NCI-H146 (cell line): ENCODE data around the gene GTF3C4.

Experiments used
- DNase-seq: peaks from one replicate; lab custom pipeline; 2025; lab: John Stamatoyannopoulos, UW

The GTF3C4 gene

DNA sequence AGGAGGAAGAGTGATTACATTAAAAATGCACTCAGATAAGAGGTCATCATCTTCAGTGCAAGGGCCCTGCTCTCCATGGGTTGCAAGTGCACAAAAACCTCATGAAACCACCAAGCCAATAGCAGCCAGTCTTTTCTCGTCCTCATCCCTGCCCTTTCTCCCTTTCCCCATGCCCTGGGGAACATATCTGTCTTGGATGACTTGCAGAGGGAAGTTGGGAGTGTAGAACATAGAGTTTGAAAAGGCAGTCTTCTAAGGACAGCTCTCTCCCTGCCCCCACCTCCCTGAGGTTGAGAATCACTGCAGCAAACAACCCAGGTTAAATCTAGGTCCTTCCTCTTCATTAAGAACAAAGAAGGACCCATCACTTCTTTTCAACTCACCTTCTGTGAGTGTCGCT, 22.5 kb upstream of the GTF3C4 start:
- no peak for DNase-seq

DNA sequence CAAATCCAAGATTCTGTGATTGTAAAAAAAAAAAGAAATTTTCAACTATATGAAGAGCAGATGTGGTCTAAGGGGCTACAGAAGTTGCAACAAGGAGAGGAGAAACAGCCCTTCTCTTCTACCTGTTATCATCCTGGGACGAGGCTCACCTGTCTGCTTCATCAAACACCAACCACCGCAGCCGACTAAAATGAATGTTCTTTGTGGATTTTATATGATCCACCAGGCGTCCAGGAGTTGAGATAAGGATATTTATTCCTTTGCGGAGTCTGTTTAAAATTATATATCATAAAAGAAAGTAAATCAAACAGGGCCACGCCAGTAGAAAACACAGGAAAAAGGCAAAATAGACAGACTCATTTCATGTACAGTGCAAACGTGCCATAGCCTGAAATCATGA, 22.0 kb upstream of the GTF3C4 start:
- no peak for DNase-seq

DNA sequence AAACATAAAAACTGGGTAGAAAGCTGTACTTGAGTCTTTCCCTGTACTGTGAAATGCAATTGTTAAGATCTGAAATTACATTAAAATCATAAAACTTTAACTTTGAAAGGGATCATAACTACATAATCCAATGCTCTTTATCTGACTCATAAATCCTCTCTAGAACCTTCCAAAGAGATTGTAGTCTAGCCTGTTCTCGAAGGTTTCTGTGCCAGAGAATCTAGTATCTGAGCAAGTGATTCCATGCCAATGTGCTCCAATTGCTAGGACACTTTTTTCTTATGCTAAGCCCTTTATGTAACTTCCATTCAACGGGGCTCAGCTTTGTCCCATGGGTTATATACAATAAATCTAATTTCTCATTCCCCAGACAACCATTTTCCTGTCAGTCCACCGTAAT, 21.6 kb upstream of the GTF3C4 start:
- DNase-seq, result no peak

DNA sequence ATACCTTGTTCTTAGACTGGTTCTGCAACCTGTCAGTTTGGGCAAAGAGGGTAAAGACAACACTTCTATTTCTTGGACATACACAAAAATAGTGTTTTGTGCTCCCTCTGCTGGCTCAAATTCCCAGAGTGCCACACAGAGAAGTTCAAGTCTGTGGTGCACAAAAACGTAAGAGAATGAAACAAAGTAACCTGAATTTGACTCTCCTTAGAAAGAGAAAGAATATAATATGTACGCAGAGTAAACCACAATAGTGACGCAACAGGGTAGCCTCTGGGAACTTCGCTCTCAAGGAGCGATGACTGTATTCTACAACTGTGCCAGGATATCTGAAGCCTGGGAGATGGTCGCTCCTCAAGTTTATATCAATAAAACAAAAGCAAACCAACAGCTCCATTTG, 19.0 kb upstream of the GTF3C4 start:
- no peak for DNase-seq

DNA sequence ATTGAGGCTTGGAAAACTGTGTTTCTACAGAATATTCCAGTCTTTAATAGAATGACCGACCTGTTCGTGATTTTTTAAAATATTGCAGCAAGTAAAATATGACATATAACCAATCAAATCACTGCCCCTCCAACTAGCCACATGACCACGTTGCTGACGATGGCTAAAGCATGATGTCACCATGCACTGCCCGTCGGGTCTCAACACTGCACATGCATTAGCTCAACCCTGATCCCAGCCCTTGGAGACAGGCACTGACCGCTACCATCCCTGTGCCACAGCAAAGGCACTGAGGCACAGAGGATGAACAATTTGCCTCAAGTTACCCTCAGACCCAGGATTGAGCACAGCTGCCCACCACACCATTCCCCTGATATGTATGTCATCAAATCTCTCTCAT, 14.0 kb upstream of the GTF3C4 start:
- DNase-seq, result no peak

DNA sequence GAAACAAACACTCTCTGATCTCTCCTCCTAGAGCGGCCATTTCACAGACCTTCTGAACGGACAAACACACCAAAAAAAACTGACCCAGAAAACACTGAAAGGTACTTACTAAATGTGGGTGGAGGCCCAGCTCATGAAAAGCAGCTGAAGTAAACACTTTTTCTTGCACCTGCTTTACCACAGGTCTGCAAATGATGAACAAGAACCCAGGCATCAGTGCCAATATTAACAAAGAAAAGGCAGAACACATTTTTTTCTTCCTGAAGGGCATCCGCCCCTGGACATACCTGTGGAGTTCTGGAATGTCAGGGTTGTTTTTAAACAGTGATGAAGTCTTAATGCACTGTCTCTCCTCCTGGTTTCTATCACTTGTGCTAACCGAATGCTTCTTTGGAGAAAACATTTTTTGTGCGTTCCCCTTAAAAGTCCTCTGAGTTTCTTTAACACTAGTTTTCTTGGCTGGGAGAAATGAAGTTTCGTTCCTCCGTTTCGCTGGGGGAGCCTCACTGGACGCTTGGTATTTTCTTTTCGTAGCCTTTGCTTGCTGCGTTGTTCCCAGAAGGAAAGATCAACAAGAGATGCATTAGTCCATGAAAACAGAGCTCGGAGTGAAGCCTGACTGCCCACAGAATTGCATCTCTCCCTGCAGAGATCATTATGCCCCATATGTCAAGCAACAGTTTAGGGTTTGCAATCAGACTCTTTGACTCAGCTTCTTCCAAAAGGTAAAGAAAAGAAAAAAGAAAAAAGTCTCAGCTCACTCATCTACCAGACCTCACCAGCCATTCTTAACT, 7.9 kb upstream of the GTF3C4 start:
- DNase-seq, result no peak

DNA sequence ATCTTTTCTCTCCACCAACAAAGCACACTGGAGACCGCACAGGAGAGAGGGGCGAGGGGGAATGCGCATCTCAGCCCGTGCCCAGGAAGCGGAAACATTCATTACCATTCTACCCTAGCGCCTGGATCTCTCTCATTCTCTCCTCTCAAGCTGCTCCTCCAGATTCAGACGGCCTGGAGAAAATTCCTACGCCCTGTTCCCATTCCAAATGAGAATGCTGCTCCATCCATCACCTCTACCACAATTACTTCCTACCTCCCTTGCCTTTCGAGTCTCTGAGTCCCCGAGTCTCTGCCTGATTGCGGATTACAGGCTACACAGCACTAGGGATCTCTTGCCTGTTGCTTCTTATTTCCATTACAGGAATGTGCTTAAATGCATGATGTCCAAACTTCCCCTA, 7.1 kb upstream of the GTF3C4 start:
- DNase-seq, result no peak

DNA sequence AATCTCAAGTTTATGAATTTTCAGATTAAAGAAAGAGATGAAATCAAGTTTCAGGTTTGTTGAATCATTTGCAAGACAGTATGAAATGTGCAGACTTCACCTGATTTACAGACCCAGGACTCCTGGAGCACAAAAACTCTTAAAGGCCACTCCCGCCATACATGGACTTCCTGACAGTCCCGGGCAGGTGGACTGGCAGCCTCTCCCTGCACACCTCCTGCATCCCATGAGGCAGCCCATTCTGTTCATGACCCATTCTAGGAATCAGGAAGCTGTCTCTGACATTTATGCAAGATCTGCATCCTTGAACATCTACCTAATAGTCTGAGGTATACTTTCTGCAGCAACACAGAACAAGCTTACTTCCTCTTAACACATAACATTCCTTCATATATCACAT, 6.4 kb upstream of the GTF3C4 start:
- no peak for DNase-seq

DNA sequence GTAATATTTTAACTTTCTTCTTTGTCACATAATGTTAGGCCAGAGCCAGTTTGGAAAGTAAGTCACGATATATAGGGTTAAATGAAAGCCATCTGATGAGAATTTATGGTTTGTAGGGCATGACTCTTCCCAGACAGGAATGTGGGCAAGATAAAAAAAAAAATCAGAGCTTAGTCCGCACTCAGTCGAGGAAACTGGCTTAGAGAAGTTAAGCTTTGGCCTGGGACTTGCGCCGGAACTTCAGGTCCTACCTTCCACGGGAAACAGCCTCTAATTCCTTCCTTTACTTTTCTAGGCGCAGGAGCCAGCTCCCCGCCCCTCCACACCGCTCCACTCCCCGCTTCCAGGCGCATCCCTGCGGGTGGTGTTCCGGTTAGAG, 956 bp upstream of the GTF3C4 start:
- DNase-seq, result peak; percentile 66

DNA sequence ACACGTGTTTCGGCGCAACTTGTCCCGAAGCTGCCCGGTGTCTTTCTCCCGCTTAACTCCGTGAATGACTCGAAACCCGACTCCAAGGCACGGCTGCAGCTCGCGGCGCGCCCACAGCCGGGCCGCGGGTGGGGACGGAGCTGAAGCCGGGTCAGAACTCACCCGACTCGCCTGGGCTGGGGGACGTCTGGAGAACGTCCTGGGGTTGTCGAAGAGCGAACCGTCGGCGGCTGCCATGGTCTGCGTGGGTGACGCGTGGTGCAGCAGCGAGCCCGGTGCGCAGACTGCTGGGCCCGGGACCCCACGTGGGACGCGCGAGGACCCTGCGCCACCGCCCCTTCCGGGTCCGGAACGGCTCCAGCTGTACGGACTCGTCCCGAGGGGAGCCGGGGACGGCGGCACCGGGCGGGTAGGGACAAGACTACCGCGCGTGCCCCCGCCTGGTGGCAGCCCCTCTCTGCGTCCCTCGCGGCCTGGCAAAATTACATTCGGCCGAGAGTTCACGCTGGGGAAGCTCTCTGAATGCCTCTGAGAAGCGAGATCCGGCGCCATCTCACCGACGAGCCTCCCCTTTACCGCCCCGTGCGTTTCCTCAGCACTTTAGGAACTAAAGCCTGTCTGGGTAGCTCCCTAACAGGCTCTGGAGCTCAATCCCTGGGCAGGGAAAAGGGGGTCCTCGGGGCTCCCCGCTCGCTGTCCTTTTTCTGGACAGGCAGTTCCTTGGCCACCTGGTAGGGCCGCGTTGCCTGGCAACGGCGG, 387 bp upstream of the GTF3C4 start, which contains the start of gene DDX31:
Gene DDX31, minus strand, starts transcription at position 286 of the 759 bp plus-strand sequence. Its CDS starts 49 bp downstream, at position 237.
- peak; percentile 64 for DNase-seq

DNA sequence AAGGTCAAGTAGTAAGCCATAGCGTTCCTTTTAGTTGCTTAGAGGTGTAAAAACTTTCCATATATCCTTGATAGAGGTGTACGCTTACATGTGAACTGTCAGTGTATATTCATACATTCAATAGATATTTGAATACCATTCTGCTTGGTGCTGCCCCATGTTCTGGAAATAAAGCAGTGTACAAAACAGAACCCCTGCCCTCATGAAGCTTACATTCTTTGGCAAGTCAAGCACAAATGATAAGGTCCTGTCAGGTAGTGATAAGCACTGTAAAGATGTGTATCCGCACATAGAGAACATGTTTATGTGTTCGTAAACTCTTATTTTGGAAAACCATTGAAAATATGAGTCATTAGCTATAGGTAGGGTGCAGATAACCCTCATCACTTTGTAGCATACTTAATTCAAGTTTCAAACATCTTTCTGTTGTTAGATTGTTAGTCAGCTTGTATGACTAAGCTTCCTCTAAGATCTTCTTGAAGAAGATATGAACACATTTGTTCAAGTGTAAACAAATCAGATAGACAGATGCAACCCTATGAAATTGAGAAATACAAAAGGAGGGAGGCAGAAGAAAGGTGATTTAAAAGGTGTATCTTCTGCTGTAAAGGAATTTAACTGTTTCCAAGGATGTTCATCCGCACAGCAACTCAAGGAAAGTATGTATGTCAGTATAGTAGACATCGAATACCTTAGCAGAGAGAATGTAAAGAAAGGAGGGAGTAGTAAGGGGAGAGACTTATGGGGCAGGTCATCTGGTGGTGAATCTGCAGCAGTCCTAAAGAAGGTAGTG, 1.6 kb downstream of the GTF3C4 start:
- no peak for DNase-seq

DNA sequence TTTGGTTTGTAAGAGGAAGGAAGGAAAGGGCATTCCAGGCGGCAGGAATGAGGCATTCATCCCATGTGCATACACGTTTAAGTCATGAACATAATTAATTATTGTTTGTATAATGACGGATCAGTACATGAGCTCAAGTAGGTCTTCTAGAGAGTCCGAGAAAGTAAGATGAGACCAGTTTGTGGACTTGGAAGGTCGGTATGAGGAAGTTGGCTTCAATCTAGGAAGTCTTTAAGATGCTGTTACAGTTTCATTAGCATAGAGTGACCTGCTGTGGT, 2.1 kb downstream of the GTF3C4 start:
- no peak for DNase-seq

DNA sequence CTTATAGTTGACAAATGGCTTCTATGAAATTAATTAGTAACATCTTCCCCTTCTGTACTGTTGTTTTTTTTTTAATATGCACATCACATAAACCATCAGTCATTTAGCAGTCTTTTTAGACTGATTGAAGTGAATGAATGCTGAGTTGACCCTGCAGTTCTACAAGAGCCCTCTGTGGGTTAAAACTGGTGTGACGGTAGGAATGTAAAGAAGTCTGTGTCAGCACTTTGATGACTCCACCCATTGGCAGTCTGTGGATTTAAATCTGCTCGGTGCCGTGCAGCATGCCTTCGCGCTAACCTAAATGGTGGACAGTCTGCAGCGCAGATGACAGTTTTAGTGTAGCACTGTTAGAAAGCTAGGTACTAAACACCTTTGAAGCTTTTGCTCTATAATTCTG, 3.1 kb downstream of the GTF3C4 start:
- no peak for DNase-seq

DNA sequence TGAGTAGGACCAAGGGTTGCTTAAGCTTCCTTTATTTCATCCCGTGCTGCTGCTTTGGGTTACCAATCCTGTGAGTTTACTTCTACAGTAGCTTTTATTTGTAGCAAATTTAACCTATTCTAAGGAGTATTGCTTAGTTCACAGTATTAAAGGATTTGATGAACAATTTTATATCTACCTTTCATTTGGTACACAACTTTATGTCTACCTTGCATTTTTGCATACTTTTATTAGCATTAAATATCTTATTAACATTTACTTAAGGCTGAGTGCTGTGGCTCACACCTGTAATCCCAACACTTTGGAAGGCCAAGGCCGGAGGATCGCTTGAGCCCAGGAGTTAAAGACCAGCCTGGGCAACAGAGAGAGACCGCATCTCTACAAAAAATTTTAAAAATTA, 4.2 kb downstream of the GTF3C4 start:
- DNase-seq, result no peak

DNA sequence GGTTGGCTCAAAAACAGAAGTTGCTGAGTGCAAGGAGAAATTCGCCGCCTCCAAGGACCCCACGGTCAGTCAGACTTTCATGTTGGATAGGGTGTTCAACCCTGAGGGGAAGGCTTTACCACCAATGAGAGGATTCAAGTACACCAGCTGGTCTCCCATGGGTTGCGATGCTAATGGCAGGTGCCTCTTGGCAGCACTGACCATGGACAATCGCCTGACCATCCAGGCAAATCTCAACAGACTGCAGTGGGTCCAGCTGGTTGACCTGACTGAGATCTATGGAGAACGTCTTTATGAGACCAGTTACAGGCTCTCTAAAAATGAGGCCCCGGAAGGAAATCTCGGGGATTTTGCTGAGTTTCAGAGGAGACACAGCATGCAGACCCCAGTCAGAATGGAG, 7.7 kb downstream of the GTF3C4 start:
- no peak for DNase-seq

DNA sequence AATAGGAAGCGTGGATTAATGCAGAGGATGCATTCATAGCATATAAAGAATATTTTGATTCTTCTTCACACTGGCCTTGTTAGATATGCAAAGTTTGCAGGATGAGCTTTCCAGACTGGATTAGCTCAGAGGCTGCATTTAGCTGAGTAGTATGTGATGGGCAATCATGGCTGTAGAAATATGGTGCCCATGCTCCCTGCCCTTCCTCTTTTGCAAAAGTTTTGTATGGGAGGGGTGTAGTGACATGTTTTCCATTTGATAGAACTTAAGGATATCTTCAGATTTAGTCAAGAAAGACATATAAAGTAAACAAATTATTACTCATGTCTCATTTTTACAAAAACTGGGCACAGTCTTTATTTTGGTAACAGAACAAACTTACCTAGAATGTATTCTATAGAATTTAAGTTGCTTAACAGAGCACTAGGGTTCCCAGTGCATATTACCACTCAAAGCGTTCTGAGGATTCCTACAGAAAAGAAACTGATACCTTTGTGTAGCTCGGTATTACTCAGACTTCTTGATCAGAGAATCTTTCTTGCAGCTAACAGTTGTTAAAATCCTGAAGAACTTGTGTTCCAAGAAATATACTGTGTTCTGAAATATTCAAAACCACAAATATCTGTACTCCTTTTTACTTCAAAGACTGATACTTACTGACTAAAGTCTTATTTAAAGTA, 9.8 kb downstream of the GTF3C4 start:
- no peak for DNase-seq

DNA sequence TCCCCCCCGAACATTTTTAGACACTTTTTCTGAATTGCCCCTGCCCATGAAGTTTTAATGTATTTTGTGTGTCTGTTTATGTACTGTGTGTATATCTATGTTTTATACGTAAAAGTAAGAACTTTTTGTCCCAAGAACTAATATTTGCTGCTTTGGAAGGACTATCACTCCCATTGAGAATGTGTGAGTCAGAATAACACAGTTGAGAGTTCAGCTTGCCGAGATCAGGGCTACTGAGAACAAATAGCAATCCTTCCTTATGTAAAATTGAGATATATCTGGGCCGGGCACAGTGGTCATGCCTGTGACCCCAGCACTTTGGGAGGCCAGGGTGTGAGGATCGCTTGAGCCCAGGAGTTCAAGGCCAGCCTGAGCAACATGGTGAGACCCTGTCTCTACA, 11.3 kb downstream of the GTF3C4 start:
- no peak for DNase-seq

DNA sequence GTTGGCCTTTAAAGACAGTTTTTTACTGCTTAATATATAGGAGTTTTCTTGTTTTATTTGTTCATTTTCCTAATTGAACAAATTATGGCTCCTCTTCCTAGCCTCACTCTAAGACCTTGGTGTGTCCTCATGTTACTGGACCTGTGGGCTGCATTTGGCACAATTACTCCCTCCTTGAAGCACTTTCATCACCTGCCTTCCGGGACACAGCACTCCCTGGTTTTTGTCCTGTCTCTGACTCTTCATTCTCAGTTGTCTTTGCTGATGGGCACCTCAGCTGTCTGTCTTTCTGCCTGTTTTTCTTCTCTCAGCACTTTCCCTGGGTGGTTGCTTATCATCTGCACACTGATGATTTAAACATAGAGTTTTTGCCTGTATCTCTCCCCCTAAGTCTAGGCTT, 13.6 kb downstream of the GTF3C4 start:
- DNase-seq, result no peak

DNA sequence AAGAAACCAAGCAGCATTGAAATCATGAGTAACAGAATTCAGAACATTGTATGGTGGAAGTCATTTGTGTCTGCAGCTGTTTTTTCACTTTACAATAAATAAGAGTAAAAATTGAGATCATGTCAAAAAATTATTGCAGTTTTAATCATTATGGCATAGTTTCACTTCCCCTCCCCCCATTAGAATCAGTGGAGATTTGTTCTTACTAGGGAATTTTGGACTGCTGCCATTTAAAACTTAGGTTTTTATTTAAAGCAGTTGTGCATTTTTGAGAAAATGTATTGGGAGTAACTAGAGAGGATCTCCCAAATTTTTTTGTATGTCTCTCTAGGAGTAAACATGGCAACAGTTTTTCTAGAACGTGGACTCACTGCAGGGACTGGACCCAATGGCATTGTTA, 20.4 kb downstream of the GTF3C4 start:
- no peak for DNase-seq

DNA sequence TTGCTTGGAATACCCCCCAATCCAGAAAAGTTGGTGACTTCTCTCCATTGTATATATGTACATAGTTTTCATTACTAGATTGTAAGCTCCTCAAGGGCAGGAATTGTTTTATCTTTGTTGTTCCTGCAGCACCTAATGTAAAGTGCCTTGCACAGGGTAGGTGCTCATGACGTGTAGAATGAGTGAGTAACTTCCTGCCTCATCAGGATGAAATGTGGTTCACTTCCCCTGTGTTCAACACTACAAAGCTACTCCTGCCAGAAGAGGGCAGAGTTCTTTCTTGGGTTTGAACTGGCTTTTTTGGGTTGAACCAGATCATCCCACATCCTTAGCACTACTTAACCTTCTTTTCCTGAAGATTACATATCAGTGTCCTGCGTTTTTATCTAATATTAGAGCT, 23.9 kb downstream of the GTF3C4 start:
- DNase-seq, result no peak

DNA sequence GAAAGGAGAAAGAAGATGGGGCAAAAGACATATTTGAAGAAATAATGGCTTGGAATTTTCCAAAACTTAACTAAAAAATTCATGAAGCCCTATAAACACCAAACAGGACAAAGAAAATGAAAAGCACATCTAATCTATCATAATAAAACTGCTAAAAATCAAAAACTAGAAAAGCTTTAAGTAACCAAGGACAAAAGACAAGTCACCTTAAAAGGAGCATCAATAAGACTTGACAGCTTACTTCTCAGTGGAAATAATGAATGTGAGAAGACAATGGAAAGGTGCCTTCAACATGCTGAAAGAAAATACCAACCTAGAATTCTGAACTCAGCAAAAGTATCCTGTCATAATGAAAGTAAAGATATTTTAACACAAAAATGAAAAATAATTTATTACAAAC, 27.0 kb downstream of the GTF3C4 start:
- DNase-seq, result no peak

DNA sequence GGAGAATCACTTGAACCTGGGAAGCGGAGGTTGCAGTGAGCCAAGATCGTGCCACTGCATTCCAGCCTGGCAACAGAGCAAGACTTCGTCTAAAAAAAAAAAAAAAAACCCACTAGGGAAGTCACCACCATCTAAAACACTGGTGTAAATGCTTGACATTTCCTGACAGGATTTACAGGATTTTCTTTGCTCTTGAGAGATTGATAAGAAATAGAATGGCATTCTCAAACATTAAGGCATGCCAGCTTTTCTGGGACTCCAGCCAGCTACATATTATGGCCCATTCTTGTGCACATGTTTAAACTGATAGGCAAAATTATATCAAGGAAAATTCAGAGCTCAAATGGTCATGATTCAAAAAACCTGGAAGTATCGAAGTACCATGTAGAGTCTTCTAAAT, 28.7 kb downstream of the GTF3C4 start:
- no peak for DNase-seq

DNA sequence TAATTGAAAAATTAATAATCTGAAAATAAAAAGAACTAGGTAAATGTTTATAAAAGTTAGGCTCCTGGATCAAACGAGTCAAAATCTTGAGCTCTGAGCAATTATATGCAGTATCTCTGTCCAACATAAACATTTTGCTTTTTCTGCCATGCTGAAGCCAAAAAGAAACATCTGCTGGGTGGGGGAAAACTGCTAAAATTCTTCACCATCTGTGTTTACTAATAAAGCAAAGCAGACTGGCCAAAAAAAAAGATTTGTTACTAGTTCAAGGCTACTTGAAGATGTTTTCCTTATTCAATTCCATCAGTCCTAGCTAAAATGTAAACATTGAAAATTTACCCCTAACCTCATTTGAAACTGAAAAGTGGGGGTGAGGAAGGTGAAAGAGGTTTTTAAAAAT, 29.7 kb downstream of the GTF3C4 start:
- no peak for DNase-seq
